Ishikawa (cell line): ENCODE data around the gene ALG14.

Experiments
- CEBPB ChIP-seq: IDR thresholded peaks from 2 replicates; pipeline ENCODE4 v1.6.1; 2012
- CREB1 ChIP-seq: IDR thresholded peaks from 2 replicates; pipeline ENCODE4 v1.6.1; 2012; ENCODE audit warnings: low read depth
- MAX ChIP-seq: IDR thresholded peaks from 2 replicates; pipeline ENCODE4 v1.6.1; 2012
- RAD21 ChIP-seq: IDR thresholded peaks from 2 replicates; pipeline ENCODE4 v1.6.1; 2012; ENCODE audit warnings: low read depth
- YY1 ChIP-seq: IDR thresholded peaks from 2 replicates; pipeline ENCODE4 v1.6.1; 2012; ENCODE audit warnings: low read depth
- ZBTB7A ChIP-seq: IDR thresholded peaks from 2 replicates; pipeline ENCODE4 v1.6.1; 2012; ENCODE audit warnings: low read depth

- no peak for TF ChIP-seq ZBTB7A
- TF ChIP-seq CREB1, result no peak
- no peak for TF ChIP-seq YY1
- TF ChIP-seq MAX, result no peak
- no peak for TF ChIP-seq RAD21
- no peak for TF ChIP-seq CEBPB
These were observed 143.2 kb downstream of the ALG14 start for GRCh38 chr1:94929351-94930217.
